HCT116 (cell line): ENCODE data around the gene DTNB. TPM values are rescaled to one million over a fixed set of nuclear protein-coding genes. Genes with fewer than 3 reads are reported as not detected.

Experiments used
- ATAC-seq: fragments of 200-7000 bp; cut with Tn5 transposase; 2 replicates; pipeline ENCODE4 v1.9.1; 2020; ENCODE audit warnings: mild to moderate bottlenecking, moderate library complexity
- BruUV-seq: library from RNA; stranded (reverse); fragments of 400-500 nt; replicated peaks from 2 replicates; lab custom pipeline; 2021; lab: Mats Ljungman, UMichigan
- CTCF ChIA-PET: fragments of 300-600 bp; sonication (Branson Sonifier 250); formaldehyde crosslinking; loops from one replicate; lab custom pipeline; 2021; ENCODE audit warnings: antibody characterized with exemption; lab: Charles Lee
- POLR2A ChIA-PET: fragments of 300-600, 350-600 bp; sonication (Branson Sonifier 250); formaldehyde crosslinking; loops from one replicate; lab custom pipeline; 2021; ENCODE audit warnings: antibody characterized with exemption; lab: Charles Lee
- RAD21 ChIA-PET, 2 experiments: fragments of 300-600 bp; sonication (Branson Sonifier 250); formaldehyde crosslinking; loops; one replicate each; lab custom pipeline; 2023; ENCODE audit warnings: low total read pairs in 2 of 2; ENCODE audit not compliant: uncharacterized antibody in 2 of 2, unreplicated experiment in 2 of 2, low non-redundant PET in 1 of 2; lab: Charles Lee
- DNase-seq: peaks from one replicate; pipeline ENCODE4 v3.0.0-alpha.2; 2010; ENCODE audit warnings: low read depth, low spot score
- H2AFZ ChIP-seq: fragments of 200-600 bp; shearing (Covaris generic), sonication (generic); 2 replicates; pipeline ENCODE4 v1.6.1; 2017; ENCODE audit warnings: low read depth, mixed run types, mixed read lengths, antibody characterized with exemption, low read length; ENCODE audit not compliant: poor library complexity, severe bottlenecking
- H3K27ac ChIP-seq: 2 replicates; pipeline ENCODE4 v1.5.1; 2012; ENCODE audit warnings: low read depth, low read length
- H3K27me3 ChIP-seq: fragments of 200-600 bp; sonication (generic); 2 replicates; pipeline ENCODE4 v1.6.1; 2016; ENCODE audit warnings: mixed run types, low read length, mixed read lengths; ENCODE audit not compliant: insufficient read depth
- H3K36me3 ChIP-seq, 2 experiments: fragments of 200-500 bp in 1 of 2; fragments of 200-600 bp in 1 of 2; sonication (Bioruptor generic) in 1 of 2; sonication (generic) in 1 of 2; 2 replicates each; pipeline versions ENCODE4 v1.5.1 to v1.6.1; 2014 to 2016; ENCODE audit warnings: low read length in 2 of 2, inconsistent platforms in 1 of 2, mixed read lengths in 1 of 2, mixed run types in 1 of 2; ENCODE audit not compliant: insufficient read depth in 2 of 2, control insufficient read depth in 1 of 2
- H3K4me1 ChIP-seq, 2 experiments: fragments of 200-600 bp in 1 of 2; sonication (generic) in 1 of 2; 2 replicates each; pipeline versions ENCODE4 v1.5.1 to v1.6.1; 2012 to 2017; ENCODE audit warnings: low read length in 2 of 2, inconsistent platforms in 1 of 2, mild to moderate bottlenecking in 1 of 2, mixed read lengths in 1 of 2, mixed run types in 1 of 2, moderate library complexity in 1 of 2; ENCODE audit not compliant: insufficient read depth in 2 of 2, control insufficient read depth in 1 of 2
- H3K4me2 ChIP-seq: fragments of 200-600 bp; sonication (generic); 2 replicates; pipeline ENCODE4 v1.6.1; 2017; ENCODE audit warnings: mixed run types, low read length, mixed read lengths
- H3K4me3 ChIP-seq, 2 experiments: fragments of 200-600 bp in 1 of 2; sonication (generic) in 1 of 2; replicated peaks in 1 of 2; 2 replicates each; pipeline ENCODE4 v1.5.1; 2011 to 2016; ENCODE audit warnings: low read length in 2 of 2, control low read depth in 1 of 2, low read depth in 1 of 2, mild to moderate bottlenecking in 1 of 2, mixed read lengths in 1 of 2, mixed run types in 1 of 2
- H3K79me2 ChIP-seq: fragments of 200-600 bp; sonication (generic); 2 replicates; pipeline ENCODE4 v1.6.1; 2017; ENCODE audit warnings: mild to moderate bottlenecking, mixed run types, low read length, moderate library complexity, mixed read lengths; ENCODE audit not compliant: insufficient read depth
- H3K9ac ChIP-seq: fragments of 200-600 bp; sonication (generic); 2 replicates; pipeline ENCODE4 v1.6.1; 2016; ENCODE audit warnings: low read length, mixed read lengths
- H3K9me2 ChIP-seq: fragments of 200-600 bp; sonication (generic), shearing (Covaris generic); 2 replicates; pipeline ENCODE4 v1.6.1; 2017; ENCODE audit warnings: mixed run types, mild to moderate bottlenecking, moderate library complexity; ENCODE audit not compliant: insufficient read depth
- H3K9me3 ChIP-seq, 2 experiments: fragments of 200-500 bp in 1 of 2; fragments of 200-600 bp in 1 of 2; sonication (Bioruptor generic) in 1 of 2; sonication (generic) in 1 of 2; 2 replicates each; pipeline ENCODE4 v1.6.1; 2014 to 2017; ENCODE audit warnings: low read length in 2 of 2, mixed read lengths in 2 of 2, inconsistent platforms in 1 of 2, low read depth in 1 of 2, mild to moderate bottlenecking in 1 of 2, mixed run types in 1 of 2, moderate library complexity in 1 of 2; ENCODE audit not compliant: control insufficient read depth in 1 of 2, insufficient read depth in 1 of 2
- H4K20me1 ChIP-seq: fragments of 200-600 bp; sonication (generic), shearing (Covaris generic); 2 replicates; pipeline ENCODE4 v1.6.1; 2017; ENCODE audit warnings: mixed run types, mild to moderate bottlenecking, moderate library complexity; ENCODE audit not compliant: insufficient read depth
- ATF3 ChIP-seq: IDR thresholded peaks from 2 replicates; pipeline ENCODE4 v1.6.1; 2012
- CEBPB ChIP-seq: IDR thresholded peaks from 2 replicates; pipeline ENCODE4 v1.6.1; 2012; ENCODE audit warnings: low read depth
- ELF1 ChIP-seq: IDR thresholded peaks from 2 replicates; pipeline ENCODE4 v1.6.1; 2012; ENCODE audit warnings: low read depth, borderline replicate concordance
- EZH2phosphoT487 ChIP-seq: fragments of 200-600 bp; IDR thresholded peaks from 2 replicates; pipeline ENCODE4 v1.6.1; 2018; ENCODE audit warnings: antibody characterized with exemption, borderline replicate concordance
- FOSL1 ChIP-seq: IDR thresholded peaks from 2 replicates; pipeline ENCODE4 v1.6.1; 2012; ENCODE audit warnings: low read depth
- JUND ChIP-seq: IDR thresholded peaks from 2 replicates; pipeline ENCODE4 v1.6.1; 2012
- MAX ChIP-seq: IDR thresholded peaks from 2 replicates; pipeline ENCODE4 v1.6.1; 2012
- POLR2AphosphoS5 ChIP-seq: IDR thresholded peaks from 2 replicates; pipeline ENCODE4 v1.6.1; 2011; ENCODE audit warnings: mild to moderate bottlenecking, low read depth, low read length, moderate library complexity
- REST ChIP-seq: IDR thresholded peaks from 2 replicates; pipeline ENCODE4 v1.6.1; 2012; ENCODE audit warnings: low read depth
- TCF7L2 ChIP-seq: IDR thresholded peaks from 2 replicates; pipeline ENCODE4 v1.7.0; 2011; ENCODE audit warnings: borderline replicate concordance, inconsistent platforms; ENCODE audit not compliant: insufficient read depth, insufficient read length; ENCODE audit errors: extremely low read depth
- ZNF274 ChIP-seq: fragments of 200-500 bp; sonication (Bioruptor generic); IDR thresholded peaks from 2 replicates; pipeline ENCODE4 v1.6.1; 2014; ENCODE audit warnings: mild to moderate bottlenecking, low read depth, low read length, inconsistent platforms
- intact Hi-C: fragments of 100-400 bp; cut with micrococcal nuclease; formaldehyde crosslinking; loops from 2 replicates; pipeline ENCODE4 v1.10.0; 2022
- total RNA-seq: library from RNA; stranded (reverse); gene quantifications from one replicate; pipeline ENCODE4 v1.2.1, GENCODE V29; 2021; ENCODE audit not compliant: unreplicated experiment

DTNB gene
- total RNA-seq, 1 experiment from 2014 or later: 30.2 TPM

DNA sequence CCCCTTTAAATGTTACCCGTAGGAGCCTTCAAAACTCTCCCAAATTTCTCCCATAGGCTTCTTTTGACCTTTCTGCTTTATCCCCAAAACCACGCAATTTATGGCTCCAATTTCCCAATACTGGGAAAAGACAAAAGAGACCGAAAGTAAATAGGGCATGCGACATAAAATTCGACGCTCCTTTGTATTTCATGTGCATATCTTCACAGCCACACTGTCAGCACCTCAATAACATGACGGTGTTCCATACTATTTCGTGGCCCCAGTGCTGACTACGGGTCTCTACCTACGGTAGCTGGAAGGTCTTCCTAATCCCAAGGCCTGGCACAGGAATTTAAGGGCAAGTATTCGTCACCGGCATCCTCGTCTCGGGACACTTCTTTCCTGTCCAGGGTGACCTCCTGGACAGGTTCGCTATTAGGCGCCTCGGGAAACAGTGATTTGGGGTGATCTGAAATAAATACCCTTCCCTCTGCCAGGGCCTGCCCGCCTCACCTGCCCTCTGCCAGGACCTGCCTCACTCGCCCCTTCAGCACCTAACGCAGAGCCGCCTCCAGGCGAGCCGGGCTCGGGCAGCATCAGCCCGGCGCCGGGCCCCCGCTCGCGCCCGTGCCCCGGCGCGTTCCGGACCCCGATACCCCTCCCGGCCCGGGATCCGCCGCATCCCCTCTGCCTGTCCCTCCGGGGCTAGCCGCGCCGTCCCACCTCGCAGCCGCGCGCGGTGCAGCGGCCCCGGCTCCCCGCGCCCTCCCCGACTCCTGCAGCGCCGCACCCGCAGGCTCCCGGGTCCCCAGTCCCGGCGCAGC is 680 bp downstream of the DTNB start:
- BruUV-seq: no TSS peak
- no peaks in the 10 kb centered on the region for H3K9me3 ChIP-seq
- TF ChIP-seq MAX: 0 out of 2 replicates have a peak, but pooled peaks have one; percentile 30
- TF ChIP-seq POLR2AphosphoS5: no peak
- ChIA-PET POLR2A (no interaction called here), CTCF (interaction anchor here (0.7 to 3.6 kb wide), 3 partner anchors 8 to 66 kb away, joined by 3 to 15 read pairs (median 4); no protein-coding TSS in a partner anchor), RAD21 (no interaction called here)
- peak overlapping the region; percentile 80 for H3K9ac ChIP-seq
- H3K4me3 ChIP-seq: peak overlapping the region; percentile 80 to 83
- no peaks in the 10 kb centered on the region for H3K36me3 ChIP-seq
- no peaks in the 10 kb centered on the region for H3K9me2 ChIP-seq
- H3K27me3 ChIP-seq: no peaks in the 10 kb centered on the region
- DNase-seq (no peak), ATAC-seq (peak; percentile 72)
- peak overlapping the region; percentile 73; the same call in 1 of the 2 replicates for H3K27ac ChIP-seq
- peaks cover 14 to 25% of the 10 kb centered on the region in 2 experiments for H3K4me1 ChIP-seq
- peaks cover 41% of the 10 kb centered on the region for H3K79me2 ChIP-seq
- intact Hi-C loops: no loop called here
- H4K20me1 ChIP-seq: no peaks in the 10 kb centered on the region
- H3K4me2 ChIP-seq: peak overlapping the region; percentile 96
- H2AFZ ChIP-seq: no peak overlapping the region

- no TSS peak for BruUV-seq
- CTCF ChIA-PET: no interaction called here
- RAD21 ChIA-PET: no interaction called here
- ATAC-seq (no peak), DNase-seq (no peak)
- POLR2A ChIA-PET: interaction anchor here (0.7 kb wide), 1 partner anchor 8 kb away, joined by 5 read pairs; no protein-coding TSS in a partner anchor
- peaks cover 49% of the 10 kb centered on the region for H3K79me2 ChIP-seq
- H3K4me1 ChIP-seq: peaks cover 14 to 25% of the 10 kb centered on the region in 2 experiments
- H3K9ac ChIP-seq: no peak overlapping the region
- no peaks in the 10 kb centered on the region for H3K9me3 ChIP-seq
- H3K4me3 ChIP-seq: peak overlapping the region in 1 of 2 experiments; percentile 83; a peak in 2 of 4 replicates
- no peaks in the 10 kb centered on the region for H4K20me1 ChIP-seq
- intact Hi-C loops: no loop called here
- H2AFZ ChIP-seq: no peak overlapping the region
- no peaks in the 10 kb centered on the region for H3K36me3 ChIP-seq
- H3K4me2 ChIP-seq: peak overlapping the region; percentile 96
- H3K27ac ChIP-seq: no peak overlapping the region
- H3K27me3 ChIP-seq: no peaks in the 10 kb centered on the region
- H3K9me2 ChIP-seq: no peaks in the 10 kb centered on the region
- TF ChIP-seq ZNF274 (no peak), TCF7L2 (no peak), JUND (no peak), ELF1 (no peak), REST (no peak), FOSL1 (no peak), EZH2phosphoT487 (no peak), CEBPB (no peak), ATF3 (no peak), MAX (no peak)
Measured at GRCh38 chr2:25671622-25672021, 1.8 kb downstream of the DTNB start.
